Kidney epithelial cell (primary cell): ENCODE data around the gene CCL26. TPM values are rescaled to one million over a fixed set of nuclear protein-coding genes. Genes with fewer than 3 reads are reported as not detected.

ENCODE experiments used
- DNase-seq: peaks from one replicate; pipeline ENCODE4 v3.0.0-alpha.2; 2010; ENCODE audit warnings: low read depth
- H3K27me3 ChIP-seq: 2 replicates; pipeline ENCODE4 v1.6.0; 2011; ENCODE audit warnings: low read length; ENCODE audit not compliant: control insufficient read depth, insufficient read depth
- H3K36me3 ChIP-seq: 2 replicates; pipeline ENCODE4 v1.5.1; 2011; ENCODE audit warnings: low read length; ENCODE audit not compliant: control insufficient read depth, insufficient read depth
- H3K4me3 ChIP-seq: 2 replicates; pipeline ENCODE4 v1.5.1; 2011; ENCODE audit warnings: low read depth, mild to moderate bottlenecking, control low read depth, low read length
- total RNA-seq: library from RNA; depleted of rRNA; stranded (reverse); fragments of >200 nt; gene quantifications from 2 replicates; pipeline ENCODE4 v1.2.3, GENCODE V29; 2015
- TF ChIP-seq, protein P1 (sequence below): IDR thresholded peaks from 2 replicates; pipeline ENCODE4 v1.5.1; 2011; ENCODE audit warnings: mild to moderate bottlenecking, moderate library complexity, low read length, control low read depth, inconsistent platforms; ENCODE audit not compliant: insufficient read depth, poor library complexity, severe bottlenecking

CCL26 gene
- total RNA-seq, 1 donor from 2014 or later, result not detected

DNA sequence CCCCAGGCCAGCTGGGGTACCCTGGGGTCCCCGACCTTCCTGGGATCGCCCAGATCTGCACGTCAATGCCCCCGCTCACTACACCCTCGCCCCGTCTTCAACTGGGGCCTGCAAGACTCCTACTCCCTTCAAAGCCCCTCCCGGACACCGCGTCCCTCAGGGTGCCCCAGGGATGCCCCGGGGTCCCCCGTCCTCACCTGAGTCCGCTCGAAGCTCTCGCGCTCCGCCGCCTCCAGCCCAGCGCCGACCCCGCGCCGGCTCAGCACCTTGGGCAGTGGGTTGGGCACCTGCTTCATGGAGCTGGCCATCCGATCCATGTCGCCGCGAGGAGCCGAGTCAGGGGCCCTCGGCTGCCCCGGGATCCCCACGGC, 33.4 kb downstream of the CCL26 start, which contains the start of gene HIP1:
Gene HIP1 (minus strand): TSS at position 338 of the 371 bp plus-strand sequence. CDS start 21 bp downstream, at position 317.
- TF ChIP-seq, protein P1, sequence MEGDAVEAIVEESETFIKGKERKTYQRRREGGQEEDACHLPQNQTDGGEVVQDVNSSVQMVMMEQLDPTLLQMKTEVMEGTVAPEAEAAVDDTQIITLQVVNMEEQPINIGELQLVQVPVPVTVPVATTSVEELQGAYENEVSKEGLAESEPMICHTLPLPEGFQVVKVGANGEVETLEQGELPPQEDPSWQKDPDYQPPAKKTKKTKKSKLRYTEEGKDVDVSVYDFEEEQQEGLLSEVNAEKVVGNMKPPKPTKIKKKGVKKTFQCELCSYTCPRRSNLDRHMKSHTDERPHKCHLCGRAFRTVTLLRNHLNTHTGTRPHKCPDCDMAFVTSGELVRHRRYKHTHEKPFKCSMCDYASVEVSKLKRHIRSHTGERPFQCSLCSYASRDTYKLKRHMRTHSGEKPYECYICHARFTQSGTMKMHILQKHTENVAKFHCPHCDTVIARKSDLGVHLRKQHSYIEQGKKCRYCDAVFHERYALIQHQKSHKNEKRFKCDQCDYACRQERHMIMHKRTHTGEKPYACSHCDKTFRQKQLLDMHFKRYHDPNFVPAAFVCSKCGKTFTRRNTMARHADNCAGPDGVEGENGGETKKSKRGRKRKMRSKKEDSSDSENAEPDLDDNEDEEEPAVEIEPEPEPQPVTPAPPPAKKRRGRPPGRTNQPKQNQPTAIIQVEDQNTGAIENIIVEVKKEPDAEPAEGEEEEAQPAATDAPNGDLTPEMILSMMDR, result no peak
- DNase-seq, result no peak
- no peaks in the 10 kb centered on the region for H3K36me3 ChIP-seq

DNA sequence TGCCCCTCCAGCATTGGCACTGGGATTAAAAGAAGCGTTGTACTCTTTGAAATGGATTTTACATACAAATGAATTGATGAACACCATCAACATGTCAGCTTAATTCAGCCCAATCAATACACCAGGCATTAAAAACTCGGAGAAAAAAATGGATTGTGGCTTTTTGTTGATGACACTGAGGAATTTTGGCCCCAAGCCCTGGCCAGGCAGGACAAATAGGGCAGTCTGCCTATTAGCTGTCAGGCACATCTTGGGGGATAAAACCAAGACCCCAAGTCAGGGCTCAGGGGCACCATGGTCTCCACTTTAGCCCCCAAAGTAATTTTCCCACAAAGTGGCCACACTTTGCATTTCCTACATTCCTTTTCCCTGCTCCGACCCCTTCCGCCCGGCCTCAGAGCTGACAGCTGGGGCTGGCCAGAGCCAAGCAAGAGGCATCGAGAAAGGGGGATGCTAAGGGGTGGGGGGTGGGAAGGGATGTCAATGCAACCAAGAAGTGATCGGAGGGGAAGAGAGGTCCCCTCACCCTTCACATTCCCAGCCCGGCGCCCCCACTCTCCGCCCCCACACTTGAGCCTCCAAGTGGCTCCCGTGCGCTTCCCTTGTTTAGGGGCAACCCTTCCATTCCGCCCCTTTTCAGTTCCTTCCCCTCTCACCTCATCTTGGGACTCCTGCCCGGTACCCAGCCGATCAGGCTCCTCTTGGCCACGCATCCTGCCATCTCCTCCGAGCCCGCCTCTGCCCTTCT, 34.0 kb downstream of the CCL26 start:
- DNase-seq, result no peak
- TF ChIP-seq, protein P1, result no peak
- Histone ChIP-seq H3K27me3 (no peaks in the 10 kb centered on the region), H3K36me3 (no peaks in the 10 kb centered on the region), H3K4me3 (peak overlapping the region; percentile 90)

More for the DNA sequence above, 33.4 kb downstream of the CCL26 start, which contains the start of gene HIP1:
- H3K4me3 ChIP-seq, result peak within 1 kb of the TSS; percentile 90
- no peaks in the 10 kb centered on the region for H3K27me3 ChIP-seq

DNA sequence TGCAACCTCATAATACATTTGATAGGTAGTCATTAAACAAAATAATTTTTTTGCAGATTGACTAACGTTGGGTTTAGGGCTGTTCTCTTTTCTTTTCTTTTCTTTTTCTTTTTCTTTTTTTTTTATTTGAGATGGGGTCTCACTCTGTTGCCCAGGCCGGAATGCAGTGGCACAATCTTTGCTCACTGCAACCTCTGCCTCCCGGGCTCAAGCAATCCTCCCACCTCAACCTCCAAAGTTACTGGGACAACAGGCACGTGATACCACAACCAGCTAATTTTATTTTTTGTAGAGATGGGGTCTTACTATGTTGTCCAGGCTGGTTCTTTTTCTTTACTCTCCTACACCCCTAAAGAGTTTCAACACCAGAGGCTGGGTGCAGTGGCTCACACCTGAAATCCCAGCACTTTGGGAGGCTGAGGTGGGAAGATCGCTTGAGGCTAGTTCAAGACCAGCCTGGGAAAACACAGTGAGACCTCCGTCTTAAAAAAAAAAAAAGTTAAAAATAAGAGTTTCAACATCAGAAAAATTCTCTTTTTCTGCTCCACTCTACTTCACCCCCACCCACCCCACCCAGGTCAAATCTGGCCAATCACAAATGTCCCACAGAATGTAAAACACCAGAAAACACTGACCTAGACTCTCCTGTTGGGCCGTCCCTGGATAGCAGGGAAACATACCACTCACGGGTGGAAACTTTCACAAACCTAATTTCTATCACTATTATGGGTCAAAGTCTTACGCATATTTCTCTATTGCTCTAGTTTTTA, 36.2 kb downstream of the CCL26 start:
- TF ChIP-seq, protein P1, result no peak
- Histone ChIP-seq H3K27me3 (no peaks in the 10 kb centered on the region), H3K4me3 (no peak overlapping the region), H3K36me3 (no peaks in the 10 kb centered on the region)
- no peak for DNase-seq

DNA sequence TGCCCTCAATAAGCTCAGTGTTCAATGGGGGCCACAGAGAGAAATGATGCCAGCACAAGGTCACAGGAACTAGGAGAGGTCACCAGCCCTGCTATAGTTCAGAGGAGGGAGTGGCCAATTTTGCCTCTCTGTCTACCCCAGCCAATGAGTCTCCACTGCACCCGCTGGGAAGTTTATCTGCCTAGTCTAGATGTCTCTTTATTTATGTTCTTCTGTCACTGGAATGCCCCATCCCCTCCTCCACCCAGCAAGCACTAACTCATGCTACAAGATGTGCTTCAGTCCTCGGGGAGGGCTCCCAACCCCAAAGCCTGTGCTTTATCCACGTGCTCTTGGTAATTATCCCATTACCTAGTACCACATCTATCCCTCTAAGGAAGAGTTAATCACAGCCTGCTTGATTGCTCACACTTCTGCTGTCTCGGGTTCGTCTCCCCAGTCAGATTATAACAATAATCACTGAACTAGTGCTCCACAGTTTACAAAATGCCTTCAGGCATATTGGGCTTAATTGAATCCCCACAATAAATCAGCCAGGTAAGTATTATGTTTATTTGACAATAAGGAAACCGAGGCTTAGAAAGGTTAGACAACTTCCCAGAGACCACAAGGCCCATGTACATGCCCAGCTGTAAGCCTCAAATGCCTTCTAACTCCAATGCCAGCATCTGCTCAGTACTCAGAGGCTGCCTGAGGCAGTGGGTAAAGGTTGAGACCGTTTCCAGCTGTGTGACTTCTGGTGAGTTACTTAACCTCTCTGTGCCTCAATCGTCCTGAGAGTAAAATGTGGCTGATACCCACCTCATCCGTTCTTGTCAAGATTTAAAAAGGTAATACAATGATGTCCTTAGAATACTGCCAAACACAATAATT, 37.2 kb downstream of the CCL26 start:
- no peak overlapping the region for H3K4me3 ChIP-seq
- TF ChIP-seq, protein P1, result no peak
- DNase-seq, result peak; percentile 21
- no peaks in the 10 kb centered on the region for H3K27me3 ChIP-seq
- no peaks in the 10 kb centered on the region for H3K36me3 ChIP-seq

DNA sequence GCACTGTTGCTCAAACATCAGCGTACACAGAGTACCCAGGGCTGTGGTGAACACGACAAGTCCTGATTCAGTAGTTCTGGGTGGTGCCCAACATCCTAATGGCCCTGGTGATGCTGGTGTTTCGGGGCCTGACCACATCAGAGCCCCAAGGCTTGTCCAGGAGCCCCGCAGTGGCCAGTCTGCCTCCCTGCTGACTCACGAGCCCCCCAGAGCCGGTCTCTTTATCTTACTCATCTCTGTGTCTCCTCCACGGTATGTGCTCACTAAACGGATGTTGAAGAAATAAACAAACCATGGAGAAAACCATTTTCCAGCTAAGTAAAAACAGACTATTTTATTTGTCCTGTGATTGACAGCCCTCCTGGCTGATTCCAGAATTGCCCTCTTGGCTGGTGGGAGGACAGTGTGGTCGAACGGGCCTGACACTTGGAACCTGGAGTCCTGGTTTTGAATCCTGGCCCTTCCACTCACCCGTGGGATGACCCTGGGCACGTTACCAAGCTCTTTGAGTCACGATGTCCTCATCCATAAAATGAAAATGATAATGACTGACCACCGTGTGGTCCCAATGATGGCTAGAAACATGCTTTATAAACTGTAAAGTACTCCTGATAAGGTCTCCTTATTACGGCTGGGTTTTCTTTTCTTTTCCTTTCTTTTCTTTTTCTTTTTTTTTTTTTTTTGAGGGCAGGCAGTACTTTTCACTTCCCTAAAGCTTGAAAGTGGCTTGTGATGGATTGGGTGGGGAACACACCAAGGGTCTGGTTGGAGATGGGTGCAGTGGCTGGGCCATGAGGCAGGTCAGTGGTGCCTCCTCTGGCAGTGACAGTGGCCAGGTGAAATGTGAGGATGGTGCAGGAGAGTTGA, 39.0 kb downstream of the CCL26 start:
- H3K27me3 ChIP-seq, result no peaks in the 10 kb centered on the region
- peak; percentile 82 for DNase-seq
- TF ChIP-seq, protein P1, result no peak
- H3K4me3 ChIP-seq, result no peak overlapping the region
- H3K36me3 ChIP-seq, result no peaks in the 10 kb centered on the region
